ENCODE results near the gene TMPRSS13. TPM values are rescaled to one million over a fixed set of nuclear protein-coding genes. Genes with fewer than 3 reads are reported as not detected.
"Not testable (repeated sequence)": the region's sequence is repeated elsewhere in the genome, so short reads cannot be mapped to it uniquely, and the experiment has no call there.

The TMPRSS13 gene
- total RNA-seq, 1 experiment from 2014 or later = 0.50 TPM

- H3K79me1 ChIP-seq (ENCODE audit: insufficient read depth, low read depth, low read length, poor library complexity, severe bottlenecking); H3K27ac Mint-ChIP-seq; H4K20me1 ChIP-seq (ENCODE audit: control insufficient read depth, insufficient read depth, insufficient read length); H3K4me2 ChIP-seq (ENCODE audit: insufficient read depth, insufficient read length, low read length); H3T11ph ChIP-seq (ENCODE audit: low read length); H2AFZ ChIP-seq (ENCODE audit: low read length); H3K9me3 Mint-ChIP-seq; H2BK20ac ChIP-seq (ENCODE audit: low read depth, low read length, poor library complexity, severe bottlenecking); H3K56ac ChIP-seq (ENCODE audit: insufficient read length, low read depth, low read length); H4K91ac ChIP-seq (ENCODE audit: insufficient read length, low read depth, low read length); H3K14ac ChIP-seq (ENCODE audit: insufficient read depth, low read length); H3K23me2 ChIP-seq (ENCODE audit: insufficient read length, low read depth, low read length, poor library complexity, severe bottlenecking); H4K5ac ChIP-seq (ENCODE audit: insufficient read length, low read depth, low read length); H2BK5ac ChIP-seq (ENCODE audit: insufficient read length, low read length); H3K79me2 ChIP-seq (ENCODE audit: insufficient read depth, low read length); H3K4ac ChIP-seq (ENCODE audit: low read depth, low read length); H3K36me3 Mint-ChIP-seq (ENCODE audit: insufficient read depth in 1 of 3, low read depth in 3 of 3); H3K27ac ChIP-seq (ENCODE audit: insufficient read length, low read depth, low read length); H3K4me3 Mint-ChIP-seq; H3K9ac ChIP-seq (ENCODE audit: extremely low read depth, insufficient read length, low read length); DNase-seq; H2BK12ac ChIP-seq (ENCODE audit: insufficient read length, low read depth, low read length); H2BK120ac ChIP-seq (ENCODE audit: low read depth, low read length, poor library complexity, severe bottlenecking); H3K27me3 ChIP-seq (ENCODE audit: insufficient read depth, low read length); H3K23ac ChIP-seq (ENCODE audit: insufficient read length, low read depth, low read length); H2BK15ac ChIP-seq (ENCODE audit: low read depth, low read length); H4K8ac ChIP-seq (replicated peaks; ENCODE audit: insufficient read length, low read depth, low read length); H3K9me3 ChIP-seq (ENCODE audit: control insufficient read depth, low read depth, low read length); H3K18ac ChIP-seq (ENCODE audit: insufficient read length, low read depth, low read length); H2AK5ac ChIP-seq (ENCODE audit: insufficient read length, low read length); H3K4me1 ChIP-seq (ENCODE audit: insufficient read depth, low read length): not testable (repeated sequence)
- Mint-ChIP-seq H3K27me3 (ENCODE audit: low read depth) (peaks cover 16% of the 10 kb centered on the region), H3K4me1 (peaks cover 6 to 11% of the 10 kb centered on the region in 2 experiments)
- WGBS (ENCODE audit: extremely low coverage, insufficient read length, low lambda C conversion rate) = no CpG with 5 or more reads among the region's 23 CpGs
Observed at GRCh38 chr11:117977612-117978264, 48.5 kb upstream of the TMPRSS13 start.
